ENCODE data around the gene NCMAP. TPM values are rescaled to one million over a fixed set of nuclear protein-coding genes. Genes with fewer than 3 reads are reported as not detected.
"Not testable (repeated sequence)": the region's sequence is repeated elsewhere in the genome, so short reads cannot be mapped to it uniquely, and the experiment has no call there.

Gene NCMAP
- total RNA-seq, 1 experiment from 2014 or later = 78.8 TPM

GRCh38 chr1:24547195-24547594 is 8.7 kb upstream of the NCMAP start:
- Mint-ChIP-seq H3K9me3 (ENCODE audit: low read depth, unreplicated experiment) (no peaks in the 10 kb centered on the region), H3K27ac (ENCODE audit: unreplicated experiment) (peak overlapping the region; percentile 27), H3K4me3 (ENCODE audit: low read depth, unreplicated experiment) (no peak overlapping the region), H3K36me3 (ENCODE audit: insufficient read depth, unreplicated experiment) (peaks cover 10% of the 10 kb centered on the region), H3K27me3 (ENCODE audit: unreplicated experiment) (no peaks in the 10 kb centered on the region), H3K4me1 (ENCODE audit: low read depth, unreplicated experiment) (peaks cover 38% of the 10 kb centered on the region)
- intact Hi-C loops (cut with micrococcal nuclease; ENCODE audit: unreplicated experiment) = loop anchor here (10.0 kb wide), 1 partner anchor 48 kb away; no protein-coding TSS in a partner anchor
- CTCF ChIA-PET = no interaction called here
- no TSS peak for BruUV-seq (replicated peaks)
- DNase-seq = no peak
- no peak for TF ChIP-seq CTCF (IDR thresholded peaks at IDR 0.05; ENCODE audit: unreplicated experiment)

- no peak for DNase-seq
- Mint-ChIP-seq H3K36me3 (ENCODE audit: insufficient read depth, unreplicated experiment) (peaks cover 8% of the 10 kb centered on the region), H3K4me1 (ENCODE audit: low read depth, unreplicated experiment) (peaks cover 36% of the 10 kb centered on the region), H3K27ac (ENCODE audit: unreplicated experiment) (peak overlapping the region; percentile 27), H3K4me3 (ENCODE audit: low read depth, unreplicated experiment) (no peak overlapping the region), H3K9me3 (ENCODE audit: low read depth, unreplicated experiment) (no peaks in the 10 kb centered on the region), H3K27me3 (ENCODE audit: unreplicated experiment) (no peaks in the 10 kb centered on the region)
- CTCF ChIA-PET = interaction anchor here (0.6 kb wide), 1 partner anchor 15 kb away, joined by 3 read pairs; no protein-coding TSS in a partner anchor
- intact Hi-C loops (cut with micrococcal nuclease; ENCODE audit: unreplicated experiment) = loop anchor here (10.0 kb wide), 1 partner anchor 47 kb away; no protein-coding TSS in a partner anchor
- no peak for TF ChIP-seq CTCF (IDR thresholded peaks at IDR 0.05; ENCODE audit: unreplicated experiment)
- BruUV-seq (replicated peaks) = no TSS peak
Observed at GRCh38 chr1:24548070-24548469, 7.8 kb upstream of the NCMAP start.

GRCh38 chr1:24549210-24549609 is 6.7 kb upstream of the NCMAP start:
- CTCF ChIA-PET = interaction anchor here (0.6 kb wide), 1 partner anchor 38 kb away, joined by 3 read pairs; no protein-coding TSS in a partner anchor
- intact Hi-C loops (cut with micrococcal nuclease; ENCODE audit: unreplicated experiment) = loop anchor here (10.0 kb wide), 1 partner anchor 46 kb away; no protein-coding TSS in a partner anchor
- peaks cover 28% of the 10 kb centered on the region for H3K4me1 Mint-ChIP-seq (ENCODE audit: low read depth, unreplicated experiment)
- not testable (repeated sequence) for DNase-seq; H3K27ac Mint-ChIP-seq (ENCODE audit: unreplicated experiment); H3K9me3 Mint-ChIP-seq (ENCODE audit: low read depth, unreplicated experiment); BruUV-seq (replicated peaks); H3K36me3 Mint-ChIP-seq (ENCODE audit: insufficient read depth, unreplicated experiment); H3K4me3 Mint-ChIP-seq (ENCODE audit: low read depth, unreplicated experiment); H3K27me3 Mint-ChIP-seq (ENCODE audit: unreplicated experiment)

- intact Hi-C loops (cut with micrococcal nuclease; ENCODE audit: unreplicated experiment) = no loop called here
- no peak for TF ChIP-seq CTCF (IDR thresholded peaks at IDR 0.05; ENCODE audit: unreplicated experiment)
- Mint-ChIP-seq H3K27ac (ENCODE audit: unreplicated experiment) (no peak overlapping the region), H3K4me1 (ENCODE audit: low read depth, unreplicated experiment) (peaks cover 14% of the 10 kb centered on the region), H3K9me3 (ENCODE audit: low read depth, unreplicated experiment) (no peaks in the 10 kb centered on the region), H3K36me3 (ENCODE audit: insufficient read depth, unreplicated experiment) (peaks cover 17% of the 10 kb centered on the region), H3K4me3 (ENCODE audit: low read depth, unreplicated experiment) (no peak overlapping the region), H3K27me3 (ENCODE audit: unreplicated experiment) (no peaks in the 10 kb centered on the region)
- no TSS peak for BruUV-seq (replicated peaks)
- DNase-seq = no peak
- CTCF ChIA-PET = no interaction called here
Observed at GRCh38 chr1:24551290-24551959, 4.5 kb upstream of the NCMAP start.

GRCh38 chr1:24551960-24552571 is 3.8 kb upstream of the NCMAP start:
- BruUV-seq (replicated peaks) = no TSS peak
- DNase-seq = no peak
- Mint-ChIP-seq H3K27ac (ENCODE audit: unreplicated experiment) (no peak overlapping the region), H3K27me3 (ENCODE audit: unreplicated experiment) (no peaks in the 10 kb centered on the region), H3K4me3 (ENCODE audit: low read depth, unreplicated experiment) (no peak overlapping the region), H3K9me3 (ENCODE audit: low read depth, unreplicated experiment) (no peaks in the 10 kb centered on the region), H3K4me1 (ENCODE audit: low read depth, unreplicated experiment) (peaks cover 16% of the 10 kb centered on the region), H3K36me3 (ENCODE audit: insufficient read depth, unreplicated experiment) (peaks cover 24% of the 10 kb centered on the region)
- CTCF ChIA-PET = no interaction called here
- no peak for TF ChIP-seq CTCF (IDR thresholded peaks at IDR 0.05; ENCODE audit: unreplicated experiment)
- intact Hi-C loops (cut with micrococcal nuclease; ENCODE audit: unreplicated experiment) = no loop called here
